HepG2 (cell line): ENCODE results near the gene SIMC1. TPM values are rescaled to one million over a fixed set of nuclear protein-coding genes. Genes with fewer than 3 reads are reported as not detected.

Experiments used
- ATAC-seq: fragments of 200-7000 bp; cut with Tn5 transposase; 3 replicates; pipeline ENCODE4 v1.9.1; 2020; ENCODE audit warnings: mild to moderate bottlenecking, moderate library complexity
- BruUV-seq: library from RNA; stranded (reverse); fragments of 400-500 nt; replicated peaks from 2 replicates; lab custom pipeline; 2021; lab: Mats Ljungman, UMichigan
- CTCF ChIA-PET: fragments of 300-600 bp; formaldehyde crosslinking; extraction: SDS; loops from one replicate; lab custom pipeline; 2021; ENCODE audit warnings: low total read pairs, inconsistent platforms, low intra/inter-chr PET ratio; lab: Yijun Ruan, JAX
- POLR2A ChIA-PET: fragments of 350-600 bp; sonication (Branson Sonifier 250); formaldehyde crosslinking; loops from one replicate; lab custom pipeline; 2020; ENCODE audit warnings: antibody characterized with exemption, inconsistent platforms; lab: Yijun Ruan, JAX
- DNase-seq: peaks from one replicate; pipeline ENCODE4 v3.0.0-alpha.2; 2015; ENCODE audit warnings: low spot score
- FAIRE-seq: peaks from 3 replicates; lab custom pipeline; 2011; peaks lifted over from hg19 to GRCh38; lab: Jason Lieb, UNC
- H2AFZ ChIP-seq: one replicate; pipeline ENCODE4 v1.6.1; 2011; ENCODE audit warnings: low read length, inconsistent platforms
- H3K27ac ChIP-seq: fragments of 300-600 bp; 3 replicates; pipeline ENCODE4 v1.8.0; 2011; ENCODE audit warnings: mixed run types, mild to moderate bottlenecking, mixed read lengths, low read length, inconsistent platforms; ENCODE audit not compliant: insufficient read depth; ENCODE audit errors: extremely low read length
- H3K27me3 ChIP-seq, 2 experiments: fragments of 200-600 bp in 1 of 2; 2 replicates in 1 of 2; 3 replicates in 1 of 2; pipeline versions ENCODE4 v1.6.0 to v1.8.0; 2011; ENCODE audit warnings: low read length in 2 of 2, mild to moderate bottlenecking in 2 of 2, moderate library complexity in 2 of 2, inconsistent platforms in 1 of 2; ENCODE audit not compliant: insufficient read depth in 2 of 2, control insufficient read depth in 1 of 2
- H3K36me3 ChIP-seq, 2 experiments: fragments of 200-600 bp in 1 of 2; replicated peaks in 1 of 2; 2 replicates in 1 of 2; 3 replicates in 1 of 2; pipeline versions ENCODE4 v1.5.1 to v1.8.0; 2011; ENCODE audit warnings: low read length in 2 of 2, inconsistent platforms in 1 of 2; ENCODE audit not compliant: insufficient read depth in 2 of 2, control insufficient read depth in 1 of 2
- H3K4me1 ChIP-seq: 2 replicates; pipeline ENCODE4 v1.5.1; 2012; ENCODE audit warnings: low read length, inconsistent platforms; ENCODE audit not compliant: insufficient read depth
- H3K4me2 ChIP-seq: 2 replicates; pipeline ENCODE4 v1.6.0; 2011; ENCODE audit warnings: low read depth, low read length, inconsistent platforms
- H3K4me3 ChIP-seq, 3 experiments: fragments of 200-600 bp in 1 of 3; sonication (generic), shearing (Covaris generic) in 1 of 3; replicated peaks in 1 of 3; 2 replicates each; pipeline ENCODE4 v1.5.1; 2011 to 2016; ENCODE audit warnings: low read length in 3 of 3, inconsistent platforms in 2 of 3, low read depth in 2 of 3, mild to moderate bottlenecking in 2 of 3, control low read depth in 1 of 3, mixed read lengths in 1 of 3; ENCODE audit not compliant: insufficient read depth in 1 of 3
- H3K79me2 ChIP-seq: one replicate; pipeline ENCODE4 v1.6.1; 2011; ENCODE audit warnings: low read length, inconsistent platforms; ENCODE audit not compliant: insufficient read depth
- H3K9ac ChIP-seq: 2 replicates; pipeline ENCODE4 v1.6.0; 2011; ENCODE audit warnings: mild to moderate bottlenecking, low read depth, low read length, inconsistent platforms; ENCODE audit not compliant: insufficient read depth
- H3K9me3 ChIP-seq: 2 replicates; pipeline ENCODE4 v1.5.1; 2012; ENCODE audit warnings: mild to moderate bottlenecking, low read length
- H4K20me1 ChIP-seq: 2 replicates; pipeline ENCODE4 v1.6.0; 2011; ENCODE audit warnings: inconsistent platforms, mild to moderate bottlenecking, low read length, moderate library complexity; ENCODE audit not compliant: insufficient read depth
- BRF2 ChIP-seq: sonication (generic); formaldehyde crosslinking; IDR thresholded peaks from 2 replicates; pipeline ENCODE4 v1.8.1; 2022; ENCODE audit warnings: mild to moderate bottlenecking, missing genetic modification reagents
- FOXC1 ChIP-seq: sonication (generic); formaldehyde crosslinking; IDR thresholded peaks from 2 replicates; pipeline ENCODE4 v1.8.0; 2022; ENCODE audit warnings: mild to moderate bottlenecking, missing genetic modification reagents, borderline replicate concordance
- HOXA7 ChIP-seq: sonication (generic); formaldehyde crosslinking; IDR thresholded peaks from 2 replicates; pipeline ENCODE4 v1.8.1; 2022; ENCODE audit warnings: mild to moderate bottlenecking, missing genetic modification reagents, moderate library complexity
- KLF6 ChIP-seq: IDR thresholded peaks from 2 replicates; pipeline ENCODE4 v1.8.0; 2016; ENCODE audit warnings: missing biosample characterization, missing genetic modification reagents
- MIER3 ChIP-seq: IDR thresholded peaks from 2 replicates; pipeline ENCODE4 v1.6.1; 2016; ENCODE audit warnings: missing compliant biosample characterization, borderline replicate concordance
- MTA1 ChIP-seq: sonication (generic); formaldehyde crosslinking; IDR thresholded peaks from 2 replicates; pipeline ENCODE4 v1.4.0; 2020; ENCODE audit warnings: missing genetic modification reagents, mild to moderate bottlenecking, borderline replicate concordance
- PTBP1 ChIP-seq: fragments of 200-400 bp; formaldehyde crosslinking; IDR thresholded peaks from 2 replicates; pipeline ENCODE4 v1.6.1; 2018; ENCODE audit warnings: low read length, low read depth; ENCODE audit not compliant: poor library complexity, severe bottlenecking
- RAD21 ChIP-seq: fragments of 450-650 bp; formaldehyde crosslinking; IDR thresholded peaks from 2 replicates; pipeline ENCODE4 v1.5.0; 2020; ENCODE audit warnings: mild to moderate bottlenecking
- STAG1 ChIP-seq: sonication (generic); formaldehyde crosslinking; IDR thresholded peaks from 2 replicates; pipeline ENCODE4 v1.4.0; 2020; ENCODE audit warnings: missing genetic modification reagents
- TCF12 ChIP-seq, 2 experiments: fragments of 450-650 bp in 1 of 2; sonication (generic) in 1 of 2; formaldehyde crosslinking in 1 of 2; IDR thresholded peaks; 2 replicates each; pipeline versions ENCODE4 v1.6.1 to v1.8.0; 2017 to 2022; ENCODE audit warnings: antibody characterized with exemption in 1 of 2, mild to moderate bottlenecking in 1 of 2, missing genetic modification reagents in 1 of 2, moderate library complexity in 1 of 2
- TRAFD1 ChIP-seq: sonication (generic); formaldehyde crosslinking; IDR thresholded peaks from 2 replicates; pipeline ENCODE4 v1.5.1; 2020; ENCODE audit warnings: missing genetic modification reagents, mild to moderate bottlenecking, borderline replicate concordance
- ZBTB3 ChIP-seq: sonication (generic); formaldehyde crosslinking; IDR thresholded peaks from 2 replicates; pipeline ENCODE4 v1.4.0; 2020; ENCODE audit warnings: low read depth, mild to moderate bottlenecking, moderate library complexity, missing genetic modification reagents, borderline replicate concordance
- ZEB1 ChIP-seq: IDR thresholded peaks from 2 replicates; pipeline ENCODE4 v1.6.1; 2012; ENCODE audit warnings: mild to moderate bottlenecking, low read depth, inconsistent platforms; ENCODE audit not compliant: insufficient replicate concordance
- WGBS: methylation state at CpG from one replicate; pipeline ENCODE4 v1.1.6; 2017; ENCODE audit warnings: low lambda C conversion rate; 5-methylcytosine and 5-hydroxymethylcytosine counted together
- in situ Hi-C: cut with HindIII; loops from 2 replicates; pipeline ENCODE4 v1.10.0; 2017; ENCODE audit warnings: low pct_unique_long_range_greater_than_20kb; ENCODE audit not compliant: extremely low pct_ligation_motif_present
- intact Hi-C: fragments of 100-400 bp; cut with micrococcal nuclease; formaldehyde crosslinking; loops from one replicate; pipeline ENCODE4 v1.10.0; 2022; ENCODE audit not compliant: unreplicated experiment
- polyA plus RNA-seq, 8 experiments: library from polyadenylated mRNA; depleted of rRNA in 3 of 8; stranded (reverse) in 7 of 8; unstranded in 1 of 8; fragments of >200 nt; fragmentation: Illumina TruSeq in 4 of 8; extraction: Trizol in 4 of 8; gene quantifications; 2 replicates each; pipeline versions ENCODE4 v1.2.1 to v1.2.3, GENCODE V29; 2011 to 2016; ENCODE audit warnings: low read depth in 4 of 8, missing spikeins in 1 of 8, mixed read lengths in 1 of 8; ENCODE audit not compliant: insufficient read depth in 1 of 8
- total RNA-seq, 5 experiments: library from RNA; depleted of rRNA; stranded (reverse); fragments of >200 nt; fragmentation: Illumina TruSeq; extraction: Trizol; gene quantifications; 2 replicates each; pipeline ENCODE4 v1.2.3, GENCODE V29; 2016; ENCODE audit warnings: low read depth in 1 of 5
- TF ChIP-seq, protein P1 (sequence below): sonication (generic); formaldehyde crosslinking; IDR thresholded peaks from 2 replicates; pipeline ENCODE4 v1.9.0; 2021; ENCODE audit warnings: missing genetic modification reagents, borderline replicate concordance

The SIMC1 gene
- total and polyA plus RNA-seq, 2 of the 13 experiments (the other 11 are each of a cell fraction or from before 2014, with no cell fraction given): 5.4 to 6.8 TPM

DNA sequence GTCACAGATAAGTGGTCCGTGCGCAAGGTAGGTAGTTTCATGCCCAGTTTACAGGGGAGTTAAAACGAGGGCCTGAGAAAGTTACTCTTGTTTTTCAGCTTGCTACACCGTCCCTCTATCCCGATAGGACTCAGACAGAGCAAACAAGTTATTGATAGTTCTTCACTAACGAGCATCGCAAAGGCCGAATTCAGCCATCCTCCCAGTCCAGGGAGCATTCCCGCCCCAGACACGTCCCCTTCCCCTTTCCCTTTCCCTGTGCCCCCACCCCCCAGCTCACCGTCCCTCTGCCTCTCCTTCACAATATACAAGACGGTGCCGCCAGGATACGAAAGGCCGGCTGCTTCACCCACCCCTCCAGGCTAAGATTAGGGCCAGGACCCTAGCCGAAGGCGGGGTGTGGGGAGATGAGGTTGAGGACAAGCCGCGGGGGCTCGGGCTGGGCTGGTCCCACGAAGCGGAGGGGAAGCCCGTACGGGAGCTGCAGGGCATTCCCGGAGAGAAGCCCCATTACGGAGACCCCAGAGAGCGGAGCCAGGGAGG is 122.7 kb downstream of the SIMC1 start (continued):
- no peak for TF ChIP-seq HOXA7 (CRISPR knock-in tag)
- TF ChIP-seq, all 625 proteins: peak for 13

- Histone ChIP-seq H3K9me3 (no peaks in the 10 kb centered on the region), H3K27ac (peak within 1 kb of the TSS; percentile 60), H3K4me2 (peak within 1 kb of the TSS; percentile 89), H2AFZ (peak within 1 kb of the TSS; percentile 91), H3K36me3 (peaks cover 3 to 21% of the 10 kb centered on the region in 2 experiments), H3K9ac (peak within 1 kb of the TSS; percentile 84), H3K4me1 (peaks cover 45% of the 10 kb centered on the region), H3K79me2 (peaks cover 33% of the 10 kb centered on the region), H3K27me3 (peaks cover 3 to 6% of the 10 kb centered on the region in 2 experiments; a peak in 4 of 5 replicates), H4K20me1 (peaks cover 3% of the 10 kb centered on the region; the same call in 1 of the 2 replicates), H3K4me3 (peak within 1 kb of the TSS; percentile 76 to 91 (median 87))
- in situ Hi-C loops: no loop called here
- POLR2A ChIA-PET: interaction anchor here (0.7 to 3.9 kb wide), 15 partner anchors 8 to 188 kb away, joined by 3 to 37 read pairs (median 6); partner anchors contain the start of genes CDHR2, FAF2, HIGD2A and NOP16
- intact Hi-C loops: loop anchor here (1.0 kb wide), 1 partner anchor 11 kb away; no protein-coding TSS in a partner anchor
- BruUV-seq: no TSS peak
- FAIRE-seq (peak; percentile 88), ATAC-seq (peak; percentile 98), DNase-seq (peak; percentile 86)
- under 1% methylated on average over 26 of the region's 56 CpGs for WGBS
- CTCF ChIA-PET: no interaction called here
- TF ChIP-seq, protein P1, sequence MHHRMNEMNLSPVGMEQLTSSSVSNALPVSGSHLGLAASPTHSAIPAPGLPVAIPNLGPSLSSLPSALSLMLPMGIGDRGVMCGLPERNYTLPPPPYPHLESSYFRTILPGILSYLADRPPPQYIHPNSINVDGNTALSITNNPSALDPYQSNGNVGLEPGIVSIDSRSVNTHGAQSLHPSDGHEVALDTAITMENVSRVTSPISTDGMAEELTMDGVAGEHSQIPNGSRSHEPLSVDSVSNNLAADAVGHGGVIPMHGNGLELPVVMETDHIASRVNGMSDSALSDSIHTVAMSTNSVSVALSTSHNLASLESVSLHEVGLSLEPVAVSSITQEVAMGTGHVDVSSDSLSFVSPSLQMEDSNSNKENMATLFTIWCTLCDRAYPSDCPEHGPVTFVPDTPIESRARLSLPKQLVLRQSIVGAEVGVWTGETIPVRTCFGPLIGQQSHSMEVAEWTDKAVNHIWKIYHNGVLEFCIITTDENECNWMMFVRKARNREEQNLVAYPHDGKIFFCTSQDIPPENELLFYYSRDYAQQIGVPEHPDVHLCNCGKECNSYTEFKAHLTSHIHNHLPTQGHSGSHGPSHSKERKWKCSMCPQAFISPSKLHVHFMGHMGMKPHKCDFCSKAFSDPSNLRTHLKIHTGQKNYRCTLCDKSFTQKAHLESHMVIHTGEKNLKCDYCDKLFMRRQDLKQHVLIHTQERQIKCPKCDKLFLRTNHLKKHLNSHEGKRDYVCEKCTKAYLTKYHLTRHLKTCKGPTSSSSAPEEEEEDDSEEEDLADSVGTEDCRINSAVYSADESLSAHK (CRISPR knock-in tag): 0 out of 2 replicates have a peak, but pooled peaks have one; percentile 31
- peak; percentile 71; the same call in 1 of the 2 replicates for TF ChIP-seq MTA1 (CRISPR knock-in tag)
- no peak for TF ChIP-seq ZBTB3 (CRISPR knock-in tag)
- TF ChIP-seq STAG1 (CRISPR knock-in tag): peak; percentile 44
- TF ChIP-seq KLF6 (CRISPR knock-in tag): peak; percentile 92
- TF ChIP-seq FOXC1 (CRISPR knock-in tag): peak; percentile 68; the same call in 1 of the 2 replicates
- TF ChIP-seq TCF12 (IDR thresholded peaks at IDR 0.05): no peak
- TF ChIP-seq TCF12 (CRISPR knock-in tag; IDR thresholded peaks at IDR 0.05): 0 out of 2 replicates have a peak, but pooled peaks have one; percentile 10
- 0 out of 2 replicates have a peak, but pooled peaks have one; percentile 6 for TF ChIP-seq BRF2
- TF ChIP-seq MIER3 (CRISPR knock-in tag): peak; percentile 72; the same call in 1 of the 2 replicates
- TF ChIP-seq ZEB1: peak; percentile 39
- TF ChIP-seq TRAFD1 (CRISPR knock-in tag): no peak
- no peak for TF ChIP-seq PTBP1
- TF ChIP-seq RAD21 (CRISPR knock-in tag): peak; percentile 71
Measured at GRCh38 chr5:176361437-176362232, 123.4 kb downstream of the SIMC1 start, which contains the start of gene KIAA1191. KIAA1191 (minus strand) TSS chr5:176361764; CDS start chr5:176359508, 2,256 bp downstream.
